GM19238 (cell line): ENCODE data around the gene ABCB8.

Experiments used
- DNase-seq: peaks from one replicate; pipeline ENCODE4 v3.0.0; 2011; ENCODE audit warnings: low spot score; ENCODE audit not compliant: insufficient read length

ABCB8 gene

DNA sequence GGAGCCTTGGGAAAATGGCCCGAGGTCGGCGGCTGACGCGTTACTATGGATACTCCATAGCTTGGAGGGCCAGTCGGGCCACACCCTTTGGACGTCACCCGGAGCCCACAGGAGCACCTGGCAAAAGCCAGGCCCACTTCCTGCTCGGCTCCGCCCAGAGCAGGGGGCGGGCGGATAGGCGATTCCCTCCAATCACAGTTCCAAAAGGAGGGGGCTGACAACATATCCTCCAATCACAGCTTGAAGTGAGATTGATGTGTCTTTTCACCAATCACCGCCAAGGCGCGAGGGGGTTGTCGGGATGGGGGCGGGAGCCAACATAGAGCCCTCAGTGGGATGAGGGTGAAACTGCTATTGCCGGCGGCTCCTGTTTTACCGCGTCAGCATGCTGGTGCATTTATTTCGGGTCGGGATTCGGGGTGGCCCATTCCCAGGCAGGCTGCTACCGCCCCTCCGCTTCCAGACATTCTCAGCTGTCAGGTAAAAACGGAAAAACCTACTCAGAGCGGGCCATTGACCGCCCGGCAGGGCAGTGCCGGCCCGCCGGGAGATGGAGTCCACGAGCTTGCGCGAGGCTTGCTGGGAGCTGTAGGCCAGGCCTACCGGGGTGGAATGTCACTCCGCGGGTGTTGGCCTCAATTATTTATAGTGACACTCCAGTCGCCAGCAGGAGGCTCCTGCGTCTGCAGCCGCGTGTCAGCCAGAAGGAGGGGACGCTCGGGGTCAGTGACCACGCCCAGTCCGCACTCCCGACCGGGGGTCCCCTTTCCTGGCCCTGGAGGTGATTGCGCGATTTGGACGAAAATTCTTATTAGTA lies at the start of gene ABCB8:
TSS of gene ABCB8 (plus strand) at position 320 of the 817 bp plus-strand sequence. CDS start at position 386, 66 bp downstream.
- DNase-seq, result peak; percentile 100

DNA sequence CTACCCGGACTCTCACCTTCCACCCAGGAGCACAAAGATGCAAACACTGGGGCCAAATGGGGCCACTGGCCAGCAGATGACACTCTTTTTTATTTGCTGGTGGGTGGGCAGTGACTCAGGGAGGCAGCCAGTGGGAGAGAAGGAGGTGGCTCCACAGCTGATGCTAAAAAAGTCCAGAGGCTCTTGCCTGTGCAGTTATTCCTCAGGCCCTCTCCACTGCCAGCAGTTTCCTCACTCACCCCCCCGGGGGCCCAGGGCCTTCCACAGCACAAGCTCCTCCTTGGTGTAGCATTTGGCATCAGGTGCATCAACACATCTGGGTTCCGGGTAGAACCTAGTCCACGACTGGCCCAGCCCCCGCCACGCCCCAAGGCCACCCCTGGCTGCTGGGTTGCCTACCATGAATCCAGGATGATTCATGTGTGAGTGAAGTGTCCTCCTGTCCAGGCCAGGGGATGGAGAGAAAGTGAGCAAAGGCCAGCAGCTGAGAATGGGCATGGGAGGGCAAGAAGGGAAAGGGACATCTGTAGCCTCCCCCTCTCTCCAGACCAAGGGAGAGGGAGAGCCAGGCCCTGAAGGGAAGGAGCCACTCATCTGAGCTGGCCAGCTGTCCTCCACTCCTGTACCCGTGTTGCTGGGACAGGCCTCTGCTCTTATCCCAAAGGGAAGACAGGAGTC lies 48.4 kb upstream of the ABCB8 start:
- DNase-seq, result no peak

DNA sequence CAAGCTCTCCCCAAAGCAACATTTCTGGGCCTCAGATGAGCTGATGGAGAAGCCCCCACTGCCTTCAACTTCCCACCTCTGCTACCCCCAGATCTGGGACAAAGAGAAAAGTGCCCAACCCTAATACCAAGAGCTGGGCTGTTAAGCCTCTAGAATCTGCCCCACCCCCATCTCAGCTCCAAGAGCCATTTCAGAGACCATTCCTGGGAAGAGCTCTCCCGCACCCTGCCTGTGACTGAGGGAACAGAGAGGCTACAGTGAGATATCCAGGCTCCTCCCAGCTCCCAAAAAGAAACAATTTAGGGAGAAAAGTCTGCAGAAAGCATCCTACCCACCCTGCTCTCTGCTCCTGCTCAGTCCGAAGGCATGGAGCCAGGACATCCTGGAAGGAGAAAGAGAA lies 47.6 kb upstream of the ABCB8 start:
- no peak for DNase-seq

DNA sequence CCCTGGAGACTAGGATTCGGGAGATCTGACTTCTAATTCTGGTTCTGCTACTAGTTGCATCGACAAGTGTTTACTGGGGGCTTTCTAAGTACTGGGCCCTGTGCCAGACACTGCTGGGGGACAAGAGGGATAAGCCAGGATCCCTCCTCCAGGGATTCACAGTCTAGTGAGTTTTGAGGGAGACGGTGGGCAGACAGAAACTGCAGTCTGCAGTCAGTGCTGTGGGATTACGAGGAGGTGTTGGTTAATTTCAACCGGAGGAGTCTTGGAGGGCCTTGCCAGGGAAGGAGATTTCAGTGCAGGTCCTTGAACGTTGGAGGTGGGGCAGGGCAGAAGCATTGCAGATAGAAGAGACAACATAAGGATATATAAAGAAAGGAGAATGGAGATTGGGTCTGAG lies 46.6 kb upstream of the ABCB8 start:
- DNase-seq, result no peak

DNA sequence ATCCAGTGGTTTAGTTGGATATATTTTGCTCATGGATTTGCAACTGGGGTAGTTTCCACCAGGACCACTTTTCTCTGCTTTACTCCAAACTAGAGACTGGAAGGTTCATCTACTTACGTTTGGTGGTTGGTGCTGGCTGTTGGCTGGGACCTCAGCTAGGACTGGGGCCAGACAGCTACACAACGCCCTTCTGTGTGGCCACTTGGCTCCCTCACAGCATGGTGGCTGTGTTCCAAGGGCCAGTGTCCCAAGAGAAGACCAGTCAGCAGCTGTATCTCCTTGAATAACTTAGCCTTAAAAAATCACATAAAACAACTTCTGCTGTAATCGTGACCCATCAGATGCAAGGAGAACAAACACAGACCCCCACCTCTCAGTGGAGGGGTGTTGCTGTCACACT lies 45.9 kb upstream of the ABCB8 start:
- DNase-seq, result no peak

DNA sequence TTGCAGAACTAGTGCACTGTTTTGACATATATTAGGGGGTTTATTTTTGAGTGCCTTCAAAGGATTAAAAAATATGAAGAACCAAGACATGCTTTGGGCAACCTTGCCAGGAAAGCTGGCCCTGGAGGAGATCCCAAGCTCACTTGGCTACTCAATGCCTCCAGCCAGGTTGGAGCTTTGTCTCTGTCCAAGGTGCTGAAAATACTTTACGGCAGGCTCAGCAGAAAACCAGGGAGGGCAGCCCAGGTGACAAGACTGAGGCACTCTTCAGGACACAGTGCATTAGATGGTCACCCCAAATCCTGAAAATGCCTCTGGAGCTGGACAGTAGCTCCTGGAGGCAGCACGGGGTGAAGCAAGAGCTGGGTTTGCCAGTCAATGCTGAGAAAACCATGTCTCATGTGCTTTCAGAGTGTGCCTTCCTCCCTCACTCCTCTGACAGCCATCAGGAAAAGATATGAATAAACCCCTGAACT lies 44.3 kb upstream of the ABCB8 start:
- no peak for DNase-seq

DNA sequence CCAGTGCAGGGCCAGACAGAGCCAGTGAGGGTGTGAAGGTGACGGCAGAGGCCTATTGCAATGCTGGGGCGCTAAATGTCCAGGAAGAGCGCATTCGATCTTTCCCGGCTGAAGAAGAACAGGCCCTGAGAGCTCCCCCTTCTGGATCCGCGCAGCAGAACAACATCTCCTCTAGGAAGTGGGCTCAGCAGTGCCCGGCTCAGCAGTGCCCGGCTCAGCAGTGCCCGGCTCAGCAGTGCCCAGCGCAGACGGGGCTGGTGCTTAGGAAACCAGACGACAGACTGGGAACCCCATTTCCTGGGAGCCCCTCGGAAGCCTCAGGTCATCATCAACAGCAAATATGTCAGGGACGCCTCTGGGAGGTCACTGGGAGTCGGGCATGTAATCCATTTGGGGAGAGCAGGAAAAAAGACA lies 42.1 kb upstream of the ABCB8 start:
- DNase-seq, result no peak

DNA sequence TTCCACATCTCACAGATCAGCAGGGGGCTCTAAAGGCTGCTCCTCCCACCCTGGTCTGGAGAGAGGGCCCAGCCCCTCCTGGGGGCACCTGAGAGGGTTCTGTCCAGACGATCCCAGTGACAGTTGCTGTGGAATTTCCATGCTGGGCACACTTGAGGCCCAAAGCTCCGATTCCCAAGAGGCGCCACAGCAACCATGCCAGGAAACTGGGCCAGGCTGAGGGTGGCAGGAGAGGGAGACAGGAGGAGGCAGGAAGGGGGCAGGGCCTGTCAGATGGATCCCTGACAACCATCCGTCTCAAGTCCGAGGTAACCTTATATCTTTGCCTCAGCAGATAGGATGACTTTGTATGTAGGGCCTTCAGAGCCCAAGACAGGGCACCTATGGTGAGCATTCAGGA lies 41.7 kb upstream of the ABCB8 start:
- DNase-seq, result no peak

DNA sequence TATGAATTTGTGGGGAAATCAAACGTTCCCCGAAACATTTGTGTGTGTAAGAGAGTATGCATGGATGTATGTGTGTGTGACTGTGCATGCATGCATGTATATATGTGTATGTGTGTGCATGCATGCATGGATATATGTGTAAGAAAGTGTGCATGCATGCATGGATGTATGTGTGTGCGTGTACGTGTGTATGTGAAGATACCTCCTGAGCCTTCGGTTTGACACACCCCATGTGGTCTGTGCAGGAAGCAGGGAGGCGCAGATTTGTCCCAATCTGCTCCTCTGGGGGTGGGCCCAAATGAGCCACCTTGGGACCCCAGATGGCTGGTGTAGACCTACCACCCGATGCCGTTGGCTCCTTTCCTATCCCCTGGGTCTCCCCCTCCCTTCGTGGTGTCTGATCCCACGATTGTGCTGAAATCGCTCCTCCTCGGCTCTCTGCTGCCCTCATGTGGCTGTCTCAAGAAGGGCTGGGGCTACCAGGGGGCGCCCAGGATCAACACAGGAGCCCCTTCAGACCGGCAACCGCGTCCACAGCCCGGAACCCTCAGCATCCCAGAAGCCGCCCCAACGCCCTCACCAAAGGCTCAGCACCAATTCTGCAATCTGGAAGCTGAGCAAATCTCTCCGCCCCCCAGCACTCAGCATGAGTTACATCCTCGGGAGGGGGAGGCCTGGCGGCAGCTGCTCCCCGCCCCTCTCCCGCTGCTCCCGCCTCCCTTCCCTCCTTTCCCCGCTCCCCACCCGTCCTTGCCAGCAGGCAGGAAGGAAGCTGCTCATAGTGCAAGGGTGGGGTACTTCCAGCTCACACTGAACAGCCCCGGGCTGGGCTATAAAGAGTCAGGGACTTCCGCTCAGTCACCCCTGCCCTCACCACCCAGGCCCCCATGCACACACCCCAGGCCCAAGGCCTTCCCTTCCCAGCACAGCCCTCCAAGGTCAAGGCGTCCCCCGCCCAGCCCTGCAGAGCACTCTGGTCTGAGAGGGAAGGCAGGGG lies 39.7 kb upstream of the ABCB8 start:
- peak; percentile 68 for DNase-seq

DNA sequence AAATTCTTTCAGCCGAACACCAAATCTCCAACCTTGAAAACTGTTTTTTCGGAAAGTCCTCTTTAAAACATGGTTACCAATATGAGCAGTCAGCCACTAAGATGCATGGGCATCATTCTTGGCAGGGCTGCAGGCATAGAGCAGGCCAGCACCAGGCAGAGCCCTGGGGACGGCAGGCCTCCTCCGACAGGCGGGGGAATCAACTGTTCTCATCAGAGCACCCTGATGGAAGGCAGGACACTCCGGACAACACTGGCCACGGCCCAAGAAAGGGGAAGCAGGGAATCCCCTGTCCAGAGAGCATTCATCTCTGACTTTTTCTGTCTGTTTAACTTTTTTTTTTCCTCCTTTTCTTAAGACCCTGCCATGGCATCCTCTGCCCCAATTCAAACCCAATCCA lies 38.8 kb upstream of the ABCB8 start:
- no peak for DNase-seq

DNA sequence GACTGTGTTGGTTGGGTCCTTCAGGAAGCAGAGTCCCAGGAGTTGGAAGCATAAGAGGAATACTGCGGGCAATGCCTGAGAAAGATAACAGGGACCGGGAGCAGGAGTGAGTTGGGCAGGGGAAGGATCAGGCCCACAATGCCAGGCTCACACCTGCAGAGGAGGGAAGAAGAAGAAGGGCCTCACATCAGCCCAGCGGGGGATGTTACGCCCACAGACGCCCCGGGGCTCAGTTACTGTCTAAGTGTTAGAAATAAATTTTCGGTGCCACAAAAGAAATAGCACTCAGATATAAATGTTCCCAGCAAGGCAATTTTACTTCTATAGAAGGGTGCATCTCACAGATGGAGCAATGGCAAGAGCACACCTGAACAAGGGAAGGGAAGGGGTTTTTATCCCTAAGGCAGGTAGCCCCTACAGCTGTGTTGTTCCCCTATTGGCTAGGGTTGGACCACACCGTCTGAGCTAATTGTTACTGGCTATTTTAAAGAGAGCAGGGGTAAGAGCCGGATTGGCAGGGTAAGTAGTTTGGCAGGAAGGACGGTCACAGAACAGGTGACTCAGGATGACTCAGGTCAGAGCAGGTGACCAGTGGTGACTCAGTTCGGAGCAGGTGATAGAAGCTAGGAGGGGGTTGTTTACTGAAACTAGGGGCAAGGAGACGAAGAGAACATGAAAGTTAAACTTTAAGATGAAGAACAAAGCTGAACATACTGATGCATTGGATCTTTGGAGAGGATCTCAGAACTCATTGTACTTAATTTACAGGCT lies 37.6 kb upstream of the ABCB8 start, which contains the start of gene NOS3:
TSS of gene NOS3 (plus strand) at position 602 of the 771 bp plus-strand sequence. CDS start 2,787 bp downstream, outside the sequence.
- no peak for DNase-seq

DNA sequence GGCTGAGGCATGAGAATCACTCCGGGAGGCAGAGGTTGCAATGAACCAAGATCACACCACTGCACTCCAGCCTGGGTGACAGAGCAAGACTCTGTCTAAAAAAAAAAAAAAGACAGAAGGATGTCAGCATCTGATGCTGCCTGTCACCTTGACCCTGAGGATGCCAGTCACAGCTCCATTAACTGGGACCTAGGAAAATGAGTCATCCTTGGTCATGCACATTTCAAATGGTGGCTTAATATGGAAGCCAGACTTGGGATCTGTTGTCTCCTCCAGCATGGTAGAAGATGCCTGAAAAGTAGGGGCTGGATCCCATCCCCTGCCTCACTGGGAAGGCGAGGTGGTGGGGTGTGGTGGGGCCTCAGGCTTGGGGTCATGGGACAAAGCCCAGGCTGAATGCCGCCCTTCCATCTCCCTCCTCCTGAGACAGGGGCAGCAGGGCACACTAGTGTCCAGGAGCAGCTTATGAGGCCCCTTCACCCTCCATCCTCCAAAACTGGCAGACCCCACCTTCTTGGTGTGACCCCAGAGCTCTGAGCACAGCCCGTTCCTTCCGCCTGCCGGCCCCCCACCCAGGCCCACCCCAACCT lies 36.1 kb upstream of the ABCB8 start:
- no peak for DNase-seq

DNA sequence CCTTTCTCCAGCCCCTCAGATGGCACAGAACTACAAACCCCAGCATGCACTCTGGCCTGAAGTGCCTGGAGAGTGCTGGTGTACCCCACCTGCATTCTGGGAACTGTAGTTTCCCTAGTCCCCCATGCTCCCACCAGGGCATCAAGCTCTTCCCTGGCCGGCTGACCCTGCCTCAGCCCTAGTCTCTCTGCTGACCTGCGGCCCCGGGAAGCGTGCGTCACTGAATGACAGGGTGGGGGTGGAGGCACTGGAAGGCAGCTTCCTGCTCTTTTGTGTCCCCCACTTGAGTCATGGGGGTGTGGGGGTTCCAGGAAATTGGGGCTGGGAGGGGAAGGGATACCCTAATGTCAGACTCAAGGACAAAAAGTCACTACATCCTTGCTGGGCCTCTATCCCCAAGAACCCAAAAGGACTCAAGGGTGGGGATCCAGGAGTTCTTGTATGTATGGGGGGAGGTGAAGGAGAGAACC lies 35.4 kb upstream of the ABCB8 start:
- DNase-seq, result no peak

DNA sequence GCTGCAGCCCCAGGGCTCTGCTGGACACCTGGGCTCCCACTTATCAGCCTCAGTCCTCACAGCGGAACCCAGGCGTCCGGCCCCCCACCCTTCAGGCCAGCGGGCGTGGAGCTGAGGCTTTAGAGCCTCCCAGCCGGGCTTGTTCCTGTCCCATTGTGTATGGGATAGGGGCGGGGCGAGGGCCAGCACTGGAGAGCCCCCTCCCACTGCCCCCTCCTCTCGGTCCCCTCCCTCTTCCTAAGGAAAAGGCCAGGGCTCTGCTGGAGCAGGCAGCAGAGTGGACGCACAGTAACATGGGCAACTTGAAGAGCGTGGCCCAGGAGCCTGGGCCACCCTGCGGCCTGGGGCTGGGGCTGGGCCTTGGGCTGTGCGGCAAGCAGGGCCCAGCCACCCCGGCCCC lies 34.7 kb upstream of the ABCB8 start:
- no peak for DNase-seq

DNA sequence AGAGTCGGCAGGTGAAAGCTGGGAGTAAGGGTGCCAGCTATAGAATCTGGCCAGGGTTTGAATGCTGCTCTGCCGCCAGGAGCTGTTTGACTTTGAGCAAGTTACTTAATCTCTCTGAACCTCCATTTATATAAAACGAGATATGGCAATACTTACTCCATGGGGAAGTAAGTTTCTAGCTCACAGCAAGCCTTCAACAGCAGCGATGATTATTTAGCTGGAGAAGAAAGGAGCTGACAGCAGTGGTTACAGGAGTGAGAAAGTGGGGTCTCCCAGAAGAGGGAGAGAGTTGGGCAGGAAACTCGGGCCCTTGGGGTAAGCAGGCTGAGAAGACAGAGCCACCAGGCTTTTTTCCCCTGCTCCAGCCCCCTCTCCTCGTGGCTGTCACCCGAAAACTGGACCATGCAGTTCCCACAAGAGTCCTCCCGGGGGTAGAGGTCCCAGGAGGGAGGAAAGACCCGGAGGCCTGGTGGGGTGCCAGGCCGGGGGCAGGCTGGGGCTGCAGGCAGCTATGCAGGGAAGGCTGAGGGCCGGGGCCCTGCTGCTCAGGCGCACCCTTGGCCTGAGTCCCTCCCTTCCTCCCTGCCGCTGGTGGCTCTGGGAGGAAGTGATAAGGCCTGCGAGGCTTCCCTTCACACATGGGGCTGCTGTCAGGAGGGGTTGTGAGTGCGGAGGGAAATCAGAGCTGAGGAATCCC lies 34.0 kb upstream of the ABCB8 start:
- DNase-seq, result no peak

DNA sequence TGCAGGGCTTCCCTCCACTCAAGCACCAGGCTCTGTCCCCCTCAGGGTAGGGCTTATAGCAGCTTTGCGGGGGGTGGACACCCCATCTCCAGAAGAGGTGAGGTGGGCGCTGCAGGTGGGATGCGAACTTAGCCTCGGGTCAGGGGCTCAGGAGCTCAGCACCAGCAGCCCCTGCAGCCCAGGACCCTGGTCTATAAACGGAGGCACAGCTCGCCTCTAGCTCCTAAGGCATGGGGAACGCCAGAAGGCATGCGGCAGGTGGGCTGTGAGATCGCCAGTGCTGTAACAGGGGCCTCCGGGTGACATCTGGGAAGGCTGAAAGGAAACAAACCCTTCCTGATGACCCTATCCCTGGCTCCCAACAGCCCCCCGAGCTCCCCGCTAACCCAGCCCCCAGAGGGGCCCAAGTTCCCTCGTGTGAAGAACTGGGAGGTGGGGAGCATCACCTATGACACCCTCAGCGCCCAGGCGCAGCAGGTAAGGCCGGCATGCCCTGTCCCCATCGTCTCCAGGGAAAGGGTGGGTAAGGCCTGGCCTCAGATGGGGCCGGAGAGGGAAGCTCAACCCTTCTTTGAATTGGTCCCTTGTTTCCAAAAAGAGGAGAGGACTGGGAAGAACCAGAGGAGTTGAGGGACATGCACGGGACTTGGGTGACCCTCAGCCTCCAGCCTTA lies 33.3 kb upstream of the ABCB8 start:
- no peak for DNase-seq

DNA sequence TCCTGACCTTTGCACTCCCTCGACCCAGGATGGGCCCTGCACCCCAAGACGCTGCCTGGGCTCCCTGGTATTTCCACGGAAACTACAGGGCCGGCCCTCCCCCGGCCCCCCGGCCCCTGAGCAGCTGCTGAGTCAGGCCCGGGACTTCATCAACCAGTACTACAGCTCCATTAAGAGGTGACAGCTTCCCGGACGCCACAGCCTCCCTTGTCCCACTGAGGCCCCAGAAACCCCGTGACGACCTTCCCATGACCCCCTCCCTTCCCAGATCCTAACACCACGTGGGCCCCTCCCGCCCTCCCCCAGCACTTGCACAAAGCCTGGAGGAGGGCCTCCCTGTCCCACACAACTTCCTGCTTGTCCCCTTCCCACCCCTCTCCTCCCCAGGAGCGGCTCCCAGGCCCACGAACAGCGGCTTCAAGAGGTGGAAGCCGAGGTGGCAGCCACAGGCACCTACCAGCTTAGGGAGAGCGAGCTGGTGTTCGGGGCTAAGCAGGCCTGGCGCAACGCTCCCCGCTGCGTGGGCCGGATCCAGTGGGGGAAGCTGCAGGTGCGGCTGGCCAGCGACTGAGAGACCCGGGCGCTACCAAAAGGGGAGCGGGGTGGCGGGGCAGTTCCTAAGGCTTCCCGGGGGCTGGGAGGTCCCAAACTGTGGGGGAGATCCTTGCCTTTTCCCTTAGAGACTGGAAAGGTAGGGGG lies 31.7 kb upstream of the ABCB8 start:
- DNase-seq, result no peak

DNA sequence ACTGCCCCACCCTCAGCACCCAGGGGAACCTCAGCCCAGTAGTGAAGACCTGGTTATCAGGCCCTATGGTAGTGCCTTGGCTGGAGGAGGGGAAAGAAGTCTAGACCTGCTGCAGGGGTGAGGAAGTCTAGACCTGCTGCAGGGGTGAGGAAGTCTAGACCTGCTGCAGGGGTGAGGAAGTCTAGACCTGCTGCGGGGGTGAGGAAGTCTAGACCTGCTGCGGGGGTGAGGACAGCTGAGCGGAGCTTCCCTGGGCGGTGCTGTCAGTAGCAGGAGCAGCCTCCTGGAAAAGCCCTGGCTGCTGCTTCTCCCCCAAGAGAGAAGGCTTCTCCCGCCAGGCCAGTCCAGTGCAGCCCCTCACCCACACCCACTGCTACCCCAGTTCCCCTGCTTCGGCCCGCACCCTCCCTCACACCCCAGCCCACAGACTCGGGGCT lies 31.2 kb upstream of the ABCB8 start:
- DNase-seq, result no peak
